ENCODE results near the gene TEX28.
"Not testable (repeated sequence)": the region's sequence is repeated elsewhere in the genome, so short reads cannot be mapped to it uniquely, and the experiment has no call there.

The TEX28 gene

GRCh38 chrX:154310616-154311536, 16.0 kb upstream of the TEX28 start:
- DNase-seq = no peak

GRCh38 chrX:154309041-154309775, 14.3 kb upstream of the TEX28 start:
- no peak for DNase-seq

- DNase-seq = peak; percentile 75 to 84
Observed at GRCh38 chrX:154308108-154308946, 13.4 kb upstream of the TEX28 start.

- no peak for DNase-seq
Observed at GRCh38 chrX:154307202-154307601, 12.3 kb upstream of the TEX28 start.

- DNase-seq = no peak
Observed at GRCh38 chrX:154305541-154306205, 10.7 kb upstream of the TEX28 start.

GRCh38 chrX:154304846-154305245, 9.9 kb upstream of the TEX28 start:
- DNase-seq = no peak

GRCh38 chrX:154303476-154303875, 8.6 kb upstream of the TEX28 start:
- DNase-seq = no peak

- DNase-seq = not testable (repeated sequence)
Observed at GRCh38 chrX:154302998-154303397, 8.1 kb upstream of the TEX28 start.

- peak in 1 of 2 donors; percentile 29 for DNase-seq
Observed at GRCh38 chrX:154300816-154301215, 5.9 kb upstream of the TEX28 start.

GRCh38 chrX:154298312-154298711, 3.4 kb upstream of the TEX28 start:
- DNase-seq = peak in 1 of 2 donors; percentile 16

- no peak for DNase-seq
Observed at GRCh38 chrX:154296731-154297130, 1.8 kb upstream of the TEX28 start.

- DNase-seq = no peak
Observed at GRCh38 chrX:154295664-154296310, 863 bp upstream of the TEX28 start, which contains the start of gene TKTL1. TSS of gene TKTL1 (plus strand) at chrX:154295795. CDS start at chrX:154295860, 65 bp downstream.

- DNase-seq = not testable (repeated sequence)
Observed at GRCh38 chrX:154286406-154286805, 8.5 kb downstream of the TEX28 start.

GRCh38 chrX:154284489-154285338, 10.2 kb downstream of the TEX28 start:
- not testable (repeated sequence) for DNase-seq

GRCh38 chrX:154269245-154269644, 25.7 kb downstream of the TEX28 start:
- DNase-seq = not testable (repeated sequence)

GRCh38 chrX:154263072-154263471, 31.9 kb downstream of the TEX28 start:
- DNase-seq = not testable (repeated sequence)

GRCh38 chrX:154258711-154259110, 36.2 kb downstream of the TEX28 start:
- DNase-seq = not testable (repeated sequence)

- DNase-seq = not testable (repeated sequence)
Observed at GRCh38 chrX:154257282-154257681, 37.6 kb downstream of the TEX28 start, which contains the start of gene OPN1MW3. TSS of gene OPN1MW3 (plus strand) at chrX:154257582. CDS start at chrX:154257620, 38 bp downstream.

- not testable (repeated sequence) for DNase-seq
Observed at GRCh38 chrX:154248076-154248475, 46.8 kb downstream of the TEX28 start.

- DNase-seq = not testable (repeated sequence)
Observed at GRCh38 chrX:154247377-154248045, 47.4 kb downstream of the TEX28 start.

Measured in CD4-positive, alpha-beta T cell treated with Interferon alpha-2 for 1 hour (primary cell).